Kidney (tissue), 14 donors: ENCODE measurements around the gene FAAP100. TPM values are rescaled to one million over a fixed set of nuclear protein-coding genes. Genes with fewer than 3 reads are reported as not detected.

Source experiments
- DNase-seq, 5 donors: peaks; one replicate each; pipeline ENCODE4 v3.0.0-alpha.2; 2013 to 2020
- FAIRE-seq: peaks from 2 replicates; lab custom pipeline; 2012; peaks lifted over from hg19 to GRCh38; lab: Jason Lieb, UNC
- H3K27ac ChIP-seq, 2 donors: one replicate each; pipeline ENCODE4 v1.7.0; 2013; ENCODE audit warnings: low read depth in 2 of 2, low read length in 2 of 2, inconsistent platforms in 1 of 2
- H3K27me3 ChIP-seq: one replicate; pipeline ENCODE4 v1.7.1; 2013; ENCODE audit warnings: low read length, inconsistent platforms; ENCODE audit not compliant: control insufficient read depth, insufficient read depth
- H3K36me3 ChIP-seq, 3 donors: one replicate each; pipeline versions ENCODE4 v1.7.0 to v1.7.1; 2013; ENCODE audit warnings: low read length in 3 of 3, control low read depth in 1 of 3, inconsistent platforms in 1 of 3; ENCODE audit not compliant: insufficient read depth in 3 of 3, control insufficient read depth in 2 of 3
- H3K4me1 ChIP-seq, 3 donors: one replicate each; pipeline versions ENCODE4 v1.7.0 to v1.7.1; 2013; ENCODE audit warnings: low read length in 3 of 3, inconsistent platforms in 1 of 3, low read depth in 1 of 3; ENCODE audit not compliant: control insufficient read depth in 2 of 3, insufficient read depth in 2 of 3
- H3K4me3 ChIP-seq, 3 donors: one replicate each; pipeline versions ENCODE4 v1.7.0 to v1.8.1; 2013; ENCODE audit warnings: low read length in 3 of 3, control low read depth in 1 of 3, inconsistent platforms in 1 of 3
- H3K9ac ChIP-seq, 3 donors: one replicate each; pipeline versions ENCODE4 v1.7.0 to v1.7.1; 2013; ENCODE audit warnings: low read length in 3 of 3, control low read depth in 1 of 3, inconsistent platforms in 1 of 3
- H3K9me3 ChIP-seq, 3 donors: one replicate each; pipeline versions ENCODE4 v1.7.0 to v1.7.1; 2013; ENCODE audit warnings: low read length in 3 of 3, control low read depth in 1 of 3, inconsistent platforms in 1 of 3; ENCODE audit not compliant: control insufficient read depth in 2 of 3, insufficient read depth in 1 of 3
- intact Hi-C: fragments of 100-400 bp; cut with DNase I; formaldehyde crosslinking; loops from one replicate; pipeline ENCODE4 v1.11.1; 2022
- polyA plus RNA-seq: library from polyadenylated mRNA; stranded (reverse); fragments of 350-450 nt; fragmentation: Illumina TruSeq; extraction: RNeasy Lipid Tissue Mini Kit (QIAGEN cat#74804); gene quantifications from one replicate; pipeline ENCODE4 v1.2.3, GENCODE V29; 2014; ENCODE audit warnings: low read depth, low replicate concordance; ENCODE audit not compliant: insufficient read depth
- total RNA-seq: library from RNA; stranded (reverse); fragmentation: NEBNext Ultra II Directional; extraction: Animal tissue kit (Norgen Biotek cat#: 25700); gene quantifications from one replicate; pipeline ENCODE4 v1.2.1, GENCODE V29; 2021
- TF ChIP-seq, protein P1 (sequence below): IDR thresholded peaks from 3 replicates; pipeline ENCODE4 v1.5.1; 2012; ENCODE audit warnings: mild to moderate bottlenecking, moderate library complexity, borderline replicate concordance; ENCODE audit not compliant: insufficient read depth; ENCODE audit errors: extremely low read depth
- donor health status: control.
- donor health status: control.
- donor health status: control.
- donor health status: control.
- donor health status: control.
- donor health status: DM: yes; HTN: yes; CAD: no.
- donor health status: Normal renal cell carcinoma (clear cell type).

Gene FAAP100
- total and polyA plus RNA-seq, 2 donors from 2014 or later = 13.2 to 28.6 TPM

DNA sequence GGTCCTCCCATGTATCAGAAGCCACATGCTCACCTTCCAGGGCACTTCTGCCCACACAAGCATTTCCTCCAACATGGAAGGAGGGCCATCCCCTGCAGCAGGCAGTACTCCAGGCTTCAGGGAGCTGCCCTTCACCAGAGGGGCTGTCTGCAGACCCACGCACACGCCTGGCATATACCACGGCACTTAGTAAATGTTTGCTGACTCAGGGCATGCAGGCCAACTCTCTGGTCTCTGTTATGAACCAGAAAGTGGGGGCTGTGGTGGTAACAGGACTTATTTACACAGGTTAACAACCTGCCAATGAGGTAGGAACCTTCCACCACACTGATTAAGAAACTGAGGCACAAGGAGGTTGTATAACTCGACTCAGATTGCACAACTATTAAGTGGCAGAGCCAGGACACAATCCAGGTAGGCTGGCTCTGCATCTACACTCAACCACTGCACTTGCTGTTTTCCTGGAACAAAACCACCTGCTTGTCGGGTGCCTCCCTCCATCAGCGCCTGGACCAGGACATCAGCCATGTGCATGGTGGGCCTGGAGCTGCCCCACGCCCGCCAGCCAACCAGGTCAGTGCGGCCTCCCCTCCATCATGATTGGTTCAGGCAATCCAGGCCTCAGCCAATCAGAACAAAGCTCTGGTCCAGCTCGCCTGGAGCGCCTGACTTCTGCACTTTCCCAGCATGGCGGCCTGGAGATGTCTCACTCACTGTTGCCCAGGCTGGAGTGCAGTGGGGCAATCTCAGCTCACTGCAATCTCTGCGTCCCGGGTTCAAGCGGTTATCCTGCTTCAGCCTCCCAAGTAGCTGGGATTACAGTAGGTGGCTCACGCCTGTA, 58.7 kb downstream of the FAAP100 start:
- Histone ChIP-seq H3K27me3 (no peaks in the 10 kb centered on the region), H3K27ac (no peak overlapping the region), H3K4me1 (peaks cover 0 to 2% (median 0%) of the 10 kb centered on the region in 3 donors), H3K36me3 (no peaks in the 10 kb centered on the region), H3K4me3 (no peak overlapping the region), H3K9me3 (no peaks in the 10 kb centered on the region), H3K9ac (no peak overlapping the region)
- FAIRE-seq (no peak), DNase-seq (no peak)
- TF ChIP-seq, protein P1, sequence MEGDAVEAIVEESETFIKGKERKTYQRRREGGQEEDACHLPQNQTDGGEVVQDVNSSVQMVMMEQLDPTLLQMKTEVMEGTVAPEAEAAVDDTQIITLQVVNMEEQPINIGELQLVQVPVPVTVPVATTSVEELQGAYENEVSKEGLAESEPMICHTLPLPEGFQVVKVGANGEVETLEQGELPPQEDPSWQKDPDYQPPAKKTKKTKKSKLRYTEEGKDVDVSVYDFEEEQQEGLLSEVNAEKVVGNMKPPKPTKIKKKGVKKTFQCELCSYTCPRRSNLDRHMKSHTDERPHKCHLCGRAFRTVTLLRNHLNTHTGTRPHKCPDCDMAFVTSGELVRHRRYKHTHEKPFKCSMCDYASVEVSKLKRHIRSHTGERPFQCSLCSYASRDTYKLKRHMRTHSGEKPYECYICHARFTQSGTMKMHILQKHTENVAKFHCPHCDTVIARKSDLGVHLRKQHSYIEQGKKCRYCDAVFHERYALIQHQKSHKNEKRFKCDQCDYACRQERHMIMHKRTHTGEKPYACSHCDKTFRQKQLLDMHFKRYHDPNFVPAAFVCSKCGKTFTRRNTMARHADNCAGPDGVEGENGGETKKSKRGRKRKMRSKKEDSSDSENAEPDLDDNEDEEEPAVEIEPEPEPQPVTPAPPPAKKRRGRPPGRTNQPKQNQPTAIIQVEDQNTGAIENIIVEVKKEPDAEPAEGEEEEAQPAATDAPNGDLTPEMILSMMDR = no peak
- intact Hi-C loops = no loop called here

DNA sequence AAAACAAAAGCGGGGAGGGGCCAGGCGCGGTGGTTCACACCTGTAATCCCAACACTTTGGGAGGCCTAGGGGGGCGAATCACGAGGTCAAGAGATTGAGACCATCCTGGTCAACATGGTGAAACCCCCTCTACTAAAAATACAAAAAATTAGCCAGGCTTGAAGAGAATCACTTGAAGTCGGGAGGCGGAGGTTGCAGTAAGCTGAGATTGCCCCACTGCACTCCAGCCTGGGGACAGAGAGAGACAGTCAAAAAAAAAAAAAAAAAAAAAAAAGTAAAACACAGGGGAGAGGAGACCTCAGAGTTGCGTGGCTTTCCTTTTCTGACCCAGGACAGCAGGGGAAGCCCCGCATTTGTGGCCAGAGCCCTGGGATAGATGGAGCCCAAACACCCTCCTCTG, 59.4 kb downstream of the FAAP100 start:
- Histone ChIP-seq H3K27ac (no peak overlapping the region), H3K27me3 (no peaks in the 10 kb centered on the region), H3K4me3 (no peak overlapping the region), H3K36me3 (no peaks in the 10 kb centered on the region), H3K9ac (no peak overlapping the region), H3K9me3 (no peaks in the 10 kb centered on the region), H3K4me1 (peaks cover 0 to 2% (median 0%) of the 10 kb centered on the region in 3 donors)
- TF ChIP-seq, protein P1 = no peak
- FAIRE-seq = no peak
- intact Hi-C loops = no loop called here
- DNase-seq = no peak

DNA sequence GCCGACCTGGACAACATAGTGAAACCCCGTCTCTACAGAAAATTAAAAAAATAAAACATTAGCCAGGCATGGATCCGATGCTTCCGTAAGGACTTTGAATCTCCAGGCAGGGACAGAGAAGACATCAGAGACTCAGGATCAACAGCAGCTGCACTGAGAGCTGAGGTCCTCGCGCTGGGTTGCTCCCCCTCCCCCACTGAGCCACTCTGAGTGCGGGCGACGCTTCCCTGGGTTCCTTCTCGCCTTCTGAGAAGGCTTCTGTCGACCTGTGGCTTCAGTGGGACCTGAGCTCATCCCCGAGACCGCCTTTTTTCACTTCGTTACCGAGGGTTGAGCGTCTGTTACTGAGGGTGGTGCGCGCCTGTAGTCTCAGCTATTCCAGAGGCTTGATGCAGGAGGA, 60.0 kb downstream of the FAAP100 start:
- no peak overlapping the region for H3K4me3 ChIP-seq
- intact Hi-C loops = no loop called here
- H3K27me3 ChIP-seq = no peaks in the 10 kb centered on the region
- no peak overlapping the region for H3K9ac ChIP-seq
- FAIRE-seq (no peak), DNase-seq (no peak)
- TF ChIP-seq, protein P1 = no peak
- H3K9me3 ChIP-seq = no peaks in the 10 kb centered on the region
- H3K27ac ChIP-seq = no peak overlapping the region
- peaks cover 0 to 2% (median 0%) of the 10 kb centered on the region in 3 donors for H3K4me1 ChIP-seq
- H3K36me3 ChIP-seq = no peaks in the 10 kb centered on the region
